ENCODE results near the gene KIF26B.

KIF26B gene

DNA sequence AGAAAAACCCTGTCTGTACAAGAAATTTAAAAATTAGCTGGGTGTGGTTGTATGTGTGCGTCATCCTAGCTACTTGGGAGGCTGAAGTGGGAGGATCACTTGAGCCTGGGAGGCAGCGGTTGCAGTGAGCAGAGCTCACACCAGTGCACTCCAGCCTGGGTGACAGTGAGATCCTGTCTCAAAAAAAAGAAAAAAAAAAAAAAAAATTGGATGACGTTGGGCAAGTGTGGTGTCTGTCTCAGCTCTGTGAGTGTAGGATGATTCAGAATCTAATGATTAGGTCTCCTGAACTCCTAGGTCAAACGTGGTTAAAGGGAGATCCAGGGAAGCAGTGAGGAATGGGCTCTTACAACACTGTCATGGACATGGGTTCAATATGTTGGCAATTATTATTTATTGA is 435.9 kb downstream of the KIF26B start:
- peaks cover 48% of the 10 kb centered on the region for H3K4me1 ChIP-seq
- no peaks in the 10 kb centered on the region; the same call in 1 of the 2 replicates for H3K36me3 ChIP-seq
- TF ChIP-seq, protein P1, sequence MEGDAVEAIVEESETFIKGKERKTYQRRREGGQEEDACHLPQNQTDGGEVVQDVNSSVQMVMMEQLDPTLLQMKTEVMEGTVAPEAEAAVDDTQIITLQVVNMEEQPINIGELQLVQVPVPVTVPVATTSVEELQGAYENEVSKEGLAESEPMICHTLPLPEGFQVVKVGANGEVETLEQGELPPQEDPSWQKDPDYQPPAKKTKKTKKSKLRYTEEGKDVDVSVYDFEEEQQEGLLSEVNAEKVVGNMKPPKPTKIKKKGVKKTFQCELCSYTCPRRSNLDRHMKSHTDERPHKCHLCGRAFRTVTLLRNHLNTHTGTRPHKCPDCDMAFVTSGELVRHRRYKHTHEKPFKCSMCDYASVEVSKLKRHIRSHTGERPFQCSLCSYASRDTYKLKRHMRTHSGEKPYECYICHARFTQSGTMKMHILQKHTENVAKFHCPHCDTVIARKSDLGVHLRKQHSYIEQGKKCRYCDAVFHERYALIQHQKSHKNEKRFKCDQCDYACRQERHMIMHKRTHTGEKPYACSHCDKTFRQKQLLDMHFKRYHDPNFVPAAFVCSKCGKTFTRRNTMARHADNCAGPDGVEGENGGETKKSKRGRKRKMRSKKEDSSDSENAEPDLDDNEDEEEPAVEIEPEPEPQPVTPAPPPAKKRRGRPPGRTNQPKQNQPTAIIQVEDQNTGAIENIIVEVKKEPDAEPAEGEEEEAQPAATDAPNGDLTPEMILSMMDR (IDR thresholded peaks at IDR 0.05; ENCODE audit: low read depth, low read length), result no peak
- no peaks in the 10 kb centered on the region for H3K27me3 ChIP-seq
- DNase-seq, result no peak
- H3K9me3 ChIP-seq, result no peaks in the 10 kb centered on the region
- no peak overlapping the region for H3K4me3 ChIP-seq (ENCODE audit: low read depth, low read length)

DNA sequence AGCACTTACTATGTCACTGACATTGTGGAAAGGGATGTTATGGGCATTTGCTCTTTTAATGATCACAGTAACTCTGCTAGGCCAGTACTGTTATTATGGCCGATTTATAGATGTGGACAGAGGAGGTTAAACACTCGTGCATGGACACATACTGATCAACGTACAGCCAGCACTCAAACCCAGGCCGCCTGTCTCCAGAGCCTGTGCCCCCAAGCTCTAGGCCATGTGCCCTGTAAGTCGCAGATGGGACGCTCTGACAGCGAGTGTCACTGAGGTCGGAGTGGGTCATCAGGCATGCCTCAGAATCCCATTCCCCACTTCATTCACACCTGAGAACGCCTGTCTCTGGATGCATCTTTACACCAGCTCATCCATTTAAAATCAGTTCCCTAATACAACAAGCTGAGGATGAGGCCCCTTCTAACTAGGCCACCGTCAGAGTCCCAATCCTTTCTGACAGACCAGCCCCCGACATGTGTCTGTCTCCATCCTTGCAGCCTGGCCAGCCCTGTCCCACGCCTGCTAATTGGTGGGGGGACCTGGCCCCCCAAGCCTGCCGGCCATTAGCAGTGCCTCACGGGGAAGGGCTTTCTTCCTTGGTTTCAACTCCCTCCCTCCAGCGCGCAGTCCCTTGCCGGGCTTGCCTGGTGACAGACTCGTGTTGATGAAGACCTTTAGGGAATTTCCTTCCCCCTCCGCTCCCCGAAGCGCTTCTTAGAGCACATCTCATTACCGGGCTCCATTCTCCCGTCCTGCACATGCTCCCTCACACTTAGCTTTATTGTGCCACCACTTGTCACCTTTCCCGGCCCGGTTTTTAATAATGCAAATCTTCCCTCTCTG is 436.8 kb downstream of the KIF26B start:
- Histone ChIP-seq H3K27me3 (no peaks in the 10 kb centered on the region), H3K4me3 (ENCODE audit: low read depth, low read length) (no peak overlapping the region), H3K9me3 (no peaks in the 10 kb centered on the region), H3K4me1 (peaks cover 45% of the 10 kb centered on the region), H3K36me3 (no peaks in the 10 kb centered on the region; the same call in 1 of the 2 replicates)
- no peak for DNase-seq
- TF ChIP-seq, protein P1 (IDR thresholded peaks at IDR 0.05; ENCODE audit: low read depth, low read length), result no peak

DNA sequence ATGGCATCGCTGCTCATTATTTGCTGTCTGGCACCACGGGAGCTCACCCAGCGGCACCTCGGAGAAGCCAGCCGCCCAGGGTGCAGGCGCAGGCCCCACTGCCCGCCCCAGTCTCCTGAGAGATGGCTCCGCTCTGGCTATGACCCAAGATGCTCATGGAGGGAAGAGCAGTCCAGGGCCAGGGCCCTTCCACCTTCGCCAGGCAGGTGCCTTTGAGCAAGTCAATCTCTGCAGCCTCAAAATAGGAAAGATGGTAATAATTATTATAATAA is 437.3 kb downstream of the KIF26B start:
- Histone ChIP-seq H3K27me3 (no peaks in the 10 kb centered on the region), H3K9me3 (no peaks in the 10 kb centered on the region), H3K36me3 (no peaks in the 10 kb centered on the region; the same call in 1 of the 2 replicates), H3K4me1 (peaks cover 47% of the 10 kb centered on the region), H3K4me3 (ENCODE audit: low read depth, low read length) (no peak overlapping the region)
- TF ChIP-seq, protein P1 (IDR thresholded peaks at IDR 0.05; ENCODE audit: low read depth, low read length), result no peak
- DNase-seq, result no peak

DNA sequence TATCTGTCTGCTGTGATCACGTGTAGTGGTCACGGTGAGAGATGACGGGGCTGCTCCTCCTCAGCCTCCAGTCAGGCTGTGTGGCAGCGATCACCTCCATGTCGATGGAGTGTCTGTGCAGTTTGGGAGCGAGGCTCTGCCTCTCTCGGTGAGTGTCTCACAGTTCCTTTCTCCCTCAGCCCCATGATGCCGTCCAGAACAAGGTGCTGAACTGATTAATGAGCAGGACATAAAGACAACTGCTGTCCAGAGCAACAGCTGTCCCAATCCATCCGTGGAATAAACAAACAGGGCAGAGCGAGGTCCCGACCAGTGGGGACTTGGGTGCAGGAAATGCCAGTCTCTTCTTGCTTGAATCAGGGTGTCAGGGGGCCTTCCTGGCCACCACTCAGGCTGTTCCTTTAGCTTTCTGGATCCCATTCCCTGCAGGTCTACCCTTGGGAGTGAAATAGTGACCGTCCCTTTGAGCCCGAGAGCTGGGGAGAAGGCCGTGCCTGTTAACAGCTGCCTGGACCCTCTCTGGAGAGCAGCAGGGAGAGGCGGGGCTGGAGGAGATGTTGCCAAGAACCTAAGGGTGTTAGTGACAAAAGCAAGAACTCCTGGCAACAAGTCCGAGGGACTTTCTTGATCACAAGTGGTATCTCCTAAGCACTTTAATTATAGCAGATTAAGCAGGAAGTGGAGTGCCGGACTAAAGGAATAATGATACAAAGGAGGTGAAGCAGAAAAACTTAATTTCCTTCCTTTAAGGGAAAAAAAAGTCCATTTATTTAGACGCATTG is 443.9 kb downstream of the KIF26B start:
- peaks cover 30% of the 10 kb centered on the region for H3K4me1 ChIP-seq
- H3K4me3 ChIP-seq (ENCODE audit: low read depth, low read length), result no peak overlapping the region
- DNase-seq, result no peak
- no peaks in the 10 kb centered on the region for H3K9me3 ChIP-seq
- TF ChIP-seq, protein P1 (IDR thresholded peaks at IDR 0.05; ENCODE audit: low read depth, low read length), result no peak
- peaks cover 13% of the 10 kb centered on the region; the same call in 1 of the 2 replicates for H3K36me3 ChIP-seq
- H3K27me3 ChIP-seq, result no peaks in the 10 kb centered on the region

DNA sequence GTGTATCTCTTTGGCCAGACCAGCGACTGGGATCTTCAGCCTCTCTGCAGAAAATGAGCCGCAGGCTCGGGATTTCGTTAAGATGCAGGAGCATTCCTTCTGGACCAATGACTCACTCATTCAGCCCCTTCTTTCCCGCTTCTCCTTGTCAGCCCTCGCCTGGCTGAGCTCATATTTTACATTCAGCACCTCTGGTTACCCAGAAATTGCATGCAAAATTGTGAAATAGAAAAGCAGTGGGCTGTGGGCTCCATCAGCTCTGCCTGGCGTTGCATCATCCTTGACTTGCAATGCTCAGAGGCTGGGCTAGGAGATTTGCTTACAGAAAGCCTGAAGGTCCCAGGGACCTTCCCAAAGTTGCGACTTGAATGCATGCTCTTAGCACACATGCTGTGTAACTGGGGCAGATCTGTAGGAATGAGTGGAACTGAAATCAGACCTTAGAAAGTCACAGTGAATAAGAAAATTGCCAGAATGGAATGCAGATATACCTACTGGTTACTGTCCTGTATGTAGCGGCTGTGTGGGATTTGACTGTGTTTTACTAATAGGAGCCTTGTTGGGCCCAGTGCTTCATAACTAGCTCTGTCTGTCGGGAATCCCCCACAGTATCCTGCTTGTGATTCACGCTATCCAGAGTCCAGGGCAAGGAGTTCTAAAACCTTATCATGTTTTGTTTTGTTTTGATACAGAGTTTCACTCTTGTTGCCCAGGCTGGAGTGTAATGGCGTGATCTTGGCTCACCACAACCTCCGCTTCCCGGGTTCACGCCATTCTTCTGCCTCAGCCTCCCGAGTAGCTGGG is 444.8 kb downstream of the KIF26B start:
- no peak for DNase-seq

More for the DNA sequence above, 444.8 kb downstream of the KIF26B start:
- peaks cover 13% of the 10 kb centered on the region; the same call in 1 of the 2 replicates for H3K36me3 ChIP-seq
- H3K4me3 ChIP-seq (ENCODE audit: low read depth, low read length), result no peak overlapping the region
- TF ChIP-seq, protein P1 (IDR thresholded peaks at IDR 0.05; ENCODE audit: low read depth, low read length), result no peak
- no peaks in the 10 kb centered on the region for H3K27me3 ChIP-seq
- H3K4me1 ChIP-seq, result peaks cover 37% of the 10 kb centered on the region
- no peaks in the 10 kb centered on the region for H3K9me3 ChIP-seq
